GM12878 (cell line): ENCODE results near the gene LMO3.

Experiments used
- BCLAF1 ChIP-seq: fragments of 450-650 bp; IDR thresholded peaks from 2 replicates; pipeline ENCODE4 v1.6.1; 2017; ENCODE audit warnings: antibody characterized with exemption, mild to moderate bottlenecking, moderate library complexity
- FOXM1 ChIP-seq: IDR thresholded peaks from 2 replicates; pipeline ENCODE4 v1.6.1; 2012; ENCODE audit warnings: low read depth, mild to moderate bottlenecking, inconsistent platforms, low read length, moderate library complexity
- ZNF24 ChIP-seq: fragments of 450-650 bp; IDR thresholded peaks from 2 replicates; pipeline ENCODE4 v1.6.1; 2017; ENCODE audit warnings: antibody characterized with exemption, mild to moderate bottlenecking
- TF ChIP-seq, protein P1 (sequence below): IDR thresholded peaks from 2 replicates; pipeline ENCODE4 v1.6.1; 2011; ENCODE audit warnings: low read depth, low read length, improper control_type of control experiment, borderline replicate concordance
- TF ChIP-seq, protein P2 (sequence below), 3 experiments: IDR thresholded peaks in 2 of 3; conservative IDR thresholded peaks in 1 of 3; 2 replicates each; pipeline ENCODE4 v1.5.1; 2011; ENCODE audit warnings: low read depth in 3 of 3, low read length in 3 of 3, mild to moderate bottlenecking in 3 of 3, control low read depth in 2 of 3, moderate library complexity in 2 of 3, inconsistent platforms in 1 of 3, mixed read lengths in 1 of 3; ENCODE audit not compliant: control insufficient read depth in 2 of 3, insufficient read depth in 1 of 3; ENCODE audit errors: extremely low read depth in 1 of 3

GRCh38 chr12:16523284-16523950, 82.5 kb downstream of the LMO3 start:
- TF ChIP-seq, protein P1, sequence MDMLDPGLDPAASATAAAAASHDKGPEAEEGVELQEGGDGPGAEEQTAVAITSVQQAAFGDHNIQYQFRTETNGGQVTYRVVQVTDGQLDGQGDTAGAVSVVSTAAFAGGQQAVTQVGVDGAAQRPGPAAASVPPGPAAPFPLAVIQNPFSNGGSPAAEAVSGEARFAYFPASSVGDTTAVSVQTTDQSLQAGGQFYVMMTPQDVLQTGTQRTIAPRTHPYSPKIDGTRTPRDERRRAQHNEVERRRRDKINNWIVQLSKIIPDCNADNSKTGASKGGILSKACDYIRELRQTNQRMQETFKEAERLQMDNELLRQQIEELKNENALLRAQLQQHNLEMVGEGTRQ, result no peak
- TF ChIP-seq, protein P2, sequence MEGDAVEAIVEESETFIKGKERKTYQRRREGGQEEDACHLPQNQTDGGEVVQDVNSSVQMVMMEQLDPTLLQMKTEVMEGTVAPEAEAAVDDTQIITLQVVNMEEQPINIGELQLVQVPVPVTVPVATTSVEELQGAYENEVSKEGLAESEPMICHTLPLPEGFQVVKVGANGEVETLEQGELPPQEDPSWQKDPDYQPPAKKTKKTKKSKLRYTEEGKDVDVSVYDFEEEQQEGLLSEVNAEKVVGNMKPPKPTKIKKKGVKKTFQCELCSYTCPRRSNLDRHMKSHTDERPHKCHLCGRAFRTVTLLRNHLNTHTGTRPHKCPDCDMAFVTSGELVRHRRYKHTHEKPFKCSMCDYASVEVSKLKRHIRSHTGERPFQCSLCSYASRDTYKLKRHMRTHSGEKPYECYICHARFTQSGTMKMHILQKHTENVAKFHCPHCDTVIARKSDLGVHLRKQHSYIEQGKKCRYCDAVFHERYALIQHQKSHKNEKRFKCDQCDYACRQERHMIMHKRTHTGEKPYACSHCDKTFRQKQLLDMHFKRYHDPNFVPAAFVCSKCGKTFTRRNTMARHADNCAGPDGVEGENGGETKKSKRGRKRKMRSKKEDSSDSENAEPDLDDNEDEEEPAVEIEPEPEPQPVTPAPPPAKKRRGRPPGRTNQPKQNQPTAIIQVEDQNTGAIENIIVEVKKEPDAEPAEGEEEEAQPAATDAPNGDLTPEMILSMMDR (IDR thresholded peaks at IDR 0.05 in 2 of 3, conservative IDR thresholded peaks at IDR 0.05 in 1 of 3; ENCODE audit: control insufficient read depth in 2 of 3, extremely low read depth in 1 of 3, insufficient read depth in 1 of 3, low read depth in 3 of 3, low read length in 3 of 3), result no peak
- no peak for TF ChIP-seq FOXM1
- TF ChIP-seq BCLAF1, result no peak
- no peak for TF ChIP-seq ZNF24
